Heart right ventricle (tissue), 16 donors: ENCODE results near the gene STYXL1. TPM values are rescaled to one million over a fixed set of nuclear protein-coding genes. Genes with fewer than 3 reads are reported as not detected.

ENCODE experiments used
- ATAC-seq, 8 donors: fragments of 200-7000 bp; cut with Tn5 transposase; one replicate each; pipeline ENCODE4 v1.9.1; 2020; ENCODE audit warnings: mild to moderate bottlenecking in 8 of 8, moderate library complexity in 8 of 8, moderate number of reproducible peaks in 1 of 8
- DNase-seq, 2 donors: peaks; one replicate each; pipeline ENCODE4 v3.0.0-alpha.2; 2020
- H3K27ac ChIP-seq, 10 donors: fragments of 200-600 bp; sonication (generic) in 2 of 10; one replicate each; pipeline versions ENCODE4 v1.5.0 to v1.8.0; 2020 to 2022; ENCODE audit warnings: mild to moderate bottlenecking in 3 of 10
- H3K27me3 ChIP-seq, 7 donors: fragments of 200-600 bp; one replicate each; pipeline ENCODE4 v1.8.0; 2021 to 2022; ENCODE audit warnings: mild to moderate bottlenecking in 2 of 7
- H3K36me3 ChIP-seq, 9 donors: fragments of 200-600 bp; sonication (generic) in 1 of 9; one replicate each; pipeline versions ENCODE4 v1.5.0 to v1.8.0; 2020 to 2022; ENCODE audit warnings: mild to moderate bottlenecking in 2 of 9
- H3K4me1 ChIP-seq, 9 donors: fragments of 200-600 bp; sonication (generic) in 1 of 9; one replicate each; pipeline versions ENCODE4 v1.5.0 to v1.8.0; 2020 to 2022; ENCODE audit warnings: mild to moderate bottlenecking in 4 of 9
- H3K4me3 ChIP-seq, 10 donors: fragments of 200-600 bp; sonication (generic) in 2 of 10; one replicate each; pipeline versions ENCODE4 v1.5.0 to v1.8.0; 2020 to 2022; ENCODE audit warnings: mild to moderate bottlenecking in 7 of 10, moderate library complexity in 2 of 10
- H3K9me3 ChIP-seq, 11 donors: fragments of 200-600 bp in 10 of 11; sonication (generic) in 2 of 11; one replicate each; pipeline versions ENCODE4 v1.5.0 to v1.8.0; 2013 to 2022; ENCODE audit warnings: mild to moderate bottlenecking in 2 of 11, control low read depth in 1 of 11, moderate library complexity in 1 of 11
- WGBS, 2 donors: extraction: QIAGEN DNeasy Blood & Tissue Kit; methylation state at CpG; one replicate each; pipeline ENCODE4 v1.1.7; 2013; ENCODE audit warnings: inconsistent platforms in 1 of 2; 5-methylcytosine and 5-hydroxymethylcytosine counted together
- intact Hi-C, 10 donors: fragments of 100-400 bp; cut with DNase I; formaldehyde crosslinking; loops; one replicate each; pipeline versions ENCODE4 v1.11.1 to v1.14.2; 2022
- polyA plus RNA-seq, 2 donors: library from polyadenylated mRNA; stranded (reverse); fragments of 200-250 nt; gene quantifications; one replicate each; pipeline ENCODE4 v1.2.3, GENCODE V29; 2013
- total RNA-seq, 10 donors: library from RNA; stranded (reverse); fragmentation: NEBNext Ultra II Directional in 3 of 10; extraction: Animal tissue kit (Norgen Biotek cat#: 25700) in 3 of 10; gene quantifications; one replicate each; pipeline versions ENCODE4 v1.2.1 to v1.2.4, GENCODE V29; 2021 to 2023
- TF ChIP-seq, protein P1 (sequence below), 9 donors: fragments of 200-600 bp; sonication (generic) in 2 of 9; IDR thresholded peaks; one replicate each; pipeline versions ENCODE4 v1.5.0 to v1.8.0; 2021 to 2022; ENCODE audit warnings: antibody characterized with exemption in 9 of 9, mild to moderate bottlenecking in 5 of 9, moderate library complexity in 1 of 9
- donor health status: Arrhythmogenic right ventricular cardiomyopathy.
- donor health status: ischemic (EF 13 %, LVEDD 7.1; RV severe dilation, severe dysfunction).
- donor health status: healthy with polysubstance abuse.
- donor health status: DM: no; HTN: yes; CAD: no.
- donor health status: DM: no; HTN: no; CAD: no.
- donor health status: ischemic (EF 25% LVEDD 6.9; RV normal size, moderate dysfunction).
- donor health status: ischemic (EF 25% LVEDD 5.7; RV mildly dilated, moderate dysfunction).
- donor health status: healthy.
- donor health status: DM: yes; HTN: yes; CAD: no.
- donor health status: Ischemic cardiomyopathy.
- donor health status: ischemic (EF 35%, LVEDD 5.7; RV mildly dilated, moderate dysfunction).
- donor health status: nonischemic (EF 11% LVEDD 7.7; RV severe dilation, severe dysfunction).
- donor health status: DM: yes; HTN: yes; CAD: no.
- donor health status: PGD.
- donor health status: ischemic (EF 29% LVEDD 5.4; RV normal size, mild dysfunction).
- donor health status: nonischemic (EF 23%, LVEDD 6.1; RV moderate dilation, normal function).

STYXL1 gene
- total and polyA plus RNA-seq, 12 donors: 11.0 to 53.9 (median 17.7) TPM

DNA sequence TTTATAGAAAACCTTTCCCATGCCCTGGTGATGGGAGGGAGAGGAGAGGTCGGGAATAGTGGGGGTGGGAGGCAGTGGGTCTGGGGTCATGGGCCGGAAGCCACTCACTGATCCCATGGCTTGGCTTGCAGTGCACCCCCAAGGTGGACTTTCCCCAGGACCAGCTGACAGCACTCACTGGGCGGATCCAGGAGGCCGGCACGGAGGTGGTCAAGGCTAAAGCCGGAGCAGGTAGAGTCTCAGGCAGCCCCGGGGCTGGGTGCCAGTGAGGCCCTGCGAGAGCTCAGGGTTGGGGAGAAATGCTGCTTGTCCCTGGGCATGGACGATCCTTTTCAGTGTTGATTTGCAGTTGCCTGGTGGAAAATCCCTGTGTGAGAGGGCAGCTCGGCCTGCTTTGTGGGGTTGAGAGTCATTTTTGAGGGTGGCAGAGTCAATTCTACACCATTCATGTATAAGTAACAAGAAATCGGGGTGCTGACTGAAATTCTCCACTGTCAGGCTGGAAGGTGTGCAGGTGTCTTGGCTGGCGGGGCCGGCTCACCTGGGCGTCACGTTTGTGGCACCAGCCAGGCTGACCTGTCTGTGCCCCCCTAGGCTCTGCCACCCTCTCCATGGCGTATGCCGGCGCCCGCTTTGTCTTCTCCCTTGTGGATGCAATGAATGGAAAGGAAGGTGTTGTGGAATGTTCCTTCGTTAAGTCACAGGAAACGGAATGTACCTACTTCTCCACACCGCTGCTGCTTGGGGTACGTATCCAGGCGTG is 16.6 kb upstream of the STYXL1 start:
- TF ChIP-seq, protein P1, sequence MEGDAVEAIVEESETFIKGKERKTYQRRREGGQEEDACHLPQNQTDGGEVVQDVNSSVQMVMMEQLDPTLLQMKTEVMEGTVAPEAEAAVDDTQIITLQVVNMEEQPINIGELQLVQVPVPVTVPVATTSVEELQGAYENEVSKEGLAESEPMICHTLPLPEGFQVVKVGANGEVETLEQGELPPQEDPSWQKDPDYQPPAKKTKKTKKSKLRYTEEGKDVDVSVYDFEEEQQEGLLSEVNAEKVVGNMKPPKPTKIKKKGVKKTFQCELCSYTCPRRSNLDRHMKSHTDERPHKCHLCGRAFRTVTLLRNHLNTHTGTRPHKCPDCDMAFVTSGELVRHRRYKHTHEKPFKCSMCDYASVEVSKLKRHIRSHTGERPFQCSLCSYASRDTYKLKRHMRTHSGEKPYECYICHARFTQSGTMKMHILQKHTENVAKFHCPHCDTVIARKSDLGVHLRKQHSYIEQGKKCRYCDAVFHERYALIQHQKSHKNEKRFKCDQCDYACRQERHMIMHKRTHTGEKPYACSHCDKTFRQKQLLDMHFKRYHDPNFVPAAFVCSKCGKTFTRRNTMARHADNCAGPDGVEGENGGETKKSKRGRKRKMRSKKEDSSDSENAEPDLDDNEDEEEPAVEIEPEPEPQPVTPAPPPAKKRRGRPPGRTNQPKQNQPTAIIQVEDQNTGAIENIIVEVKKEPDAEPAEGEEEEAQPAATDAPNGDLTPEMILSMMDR (IDR thresholded peaks at IDR 0.05): no peak
- no peaks in the 10 kb centered on the region for H3K27me3 ChIP-seq
- intact Hi-C loops: loop anchor here in 1 of 10 donors (10.0 kb wide), 1 partner anchor 220 kb away; no protein-coding TSS in a partner anchor
- H3K4me3 ChIP-seq: no peak overlapping the region
- ATAC-seq: no peak
- H3K36me3 ChIP-seq: peaks cover 4 to 85% (median 55%) of the 10 kb centered on the region in 9 donors
- DNase-seq: no peak
- H3K27ac ChIP-seq: no peak overlapping the region
- peaks cover 0 to 49% (median 25%) of the 10 kb centered on the region in 9 donors for H3K4me1 ChIP-seq
- H3K9me3 ChIP-seq: no peaks in the 10 kb centered on the region
- WGBS, 2 donors: 95 to 96% methylated on average over 24 of the region's 24 CpGs

DNA sequence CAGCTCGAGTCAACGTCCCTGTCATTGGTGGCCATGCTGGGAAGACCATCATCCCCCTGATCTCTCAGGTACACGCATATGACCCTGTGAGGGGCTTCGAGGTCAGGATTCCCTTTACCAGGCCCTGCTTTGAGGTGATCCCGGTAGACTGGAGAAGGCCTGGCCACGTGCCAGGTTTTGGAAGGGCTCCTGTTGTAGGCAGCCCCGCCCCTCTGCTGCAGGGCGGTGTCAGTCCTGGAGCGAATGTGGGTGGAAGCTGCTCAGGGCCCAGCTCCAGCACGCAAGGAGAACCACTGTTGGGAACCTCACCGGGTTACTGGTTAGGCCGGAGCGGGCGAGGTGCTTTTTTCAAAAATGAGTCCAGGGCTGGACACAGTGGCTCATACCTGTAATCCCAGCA is 15.7 kb upstream of the STYXL1 start:
- TF ChIP-seq, protein P1 (IDR thresholded peaks at IDR 0.05): no peak
- no peak overlapping the region for H3K4me3 ChIP-seq
- H3K27ac ChIP-seq: peak overlapping the region in 2 of 10 donors; percentile 30 to 53
- ATAC-seq (peak in 7 of 8 donors; percentile 38 to 58 (median 43)), DNase-seq (peak; percentile 46 to 77)
- H3K36me3 ChIP-seq: peaks cover 4 to 94% (median 64%) of the 10 kb centered on the region in 9 donors
- no peaks in the 10 kb centered on the region for H3K9me3 ChIP-seq
- intact Hi-C loops: loop anchor here in 1 of 10 donors (10.0 kb wide), 1 partner anchor 221 kb away; no protein-coding TSS in a partner anchor
- peaks cover 0 to 41% (median 22%) of the 10 kb centered on the region in 9 donors for H3K4me1 ChIP-seq
- 47 to 65% methylated on average over 14 of the region's 14 CpGs for WGBS, 2 donors
- no peaks in the 10 kb centered on the region for H3K27me3 ChIP-seq

DNA sequence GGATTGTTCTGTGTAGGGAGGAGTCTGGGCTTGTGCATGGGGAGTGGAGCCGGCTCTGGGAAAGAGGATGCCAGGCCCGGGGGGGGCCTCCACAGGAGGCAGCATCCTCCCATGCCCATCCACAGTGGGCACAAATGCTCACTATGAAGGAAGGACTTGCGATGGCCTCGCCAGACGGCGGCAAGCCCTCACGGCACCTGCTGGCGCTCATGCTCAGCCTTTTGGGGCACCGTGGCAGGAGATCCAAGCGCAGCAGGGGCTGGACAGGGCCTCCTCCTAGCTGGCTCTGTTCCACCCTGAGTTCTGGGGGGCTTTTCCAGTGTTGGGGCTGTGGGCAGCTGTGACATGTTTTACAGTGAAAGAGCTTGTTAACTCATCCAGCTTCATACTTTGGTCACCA is 15.3 kb upstream of the STYXL1 start:
- no peaks in the 10 kb centered on the region for H3K27me3 ChIP-seq
- ATAC-seq (no peak), DNase-seq (no peak)
- intact Hi-C loops: loop anchor here in 1 of 10 donors (10.0 kb wide), 1 partner anchor 222 kb away; no protein-coding TSS in a partner anchor
- WGBS, 2 donors: 93 to 97% methylated on average over 10 of the region's 10 CpGs
- H3K36me3 ChIP-seq: peaks cover 4 to 98% (median 68%) of the 10 kb centered on the region in 9 donors
- TF ChIP-seq, protein P1 (IDR thresholded peaks at IDR 0.05): no peak
- H3K4me3 ChIP-seq: no peak overlapping the region
- peaks cover 0 to 43% (median 22%) of the 10 kb centered on the region in 9 donors for H3K4me1 ChIP-seq
- peak overlapping the region in 2 of 10 donors; percentile 30 to 53 for H3K27ac ChIP-seq
- H3K9me3 ChIP-seq: no peaks in the 10 kb centered on the region

DNA sequence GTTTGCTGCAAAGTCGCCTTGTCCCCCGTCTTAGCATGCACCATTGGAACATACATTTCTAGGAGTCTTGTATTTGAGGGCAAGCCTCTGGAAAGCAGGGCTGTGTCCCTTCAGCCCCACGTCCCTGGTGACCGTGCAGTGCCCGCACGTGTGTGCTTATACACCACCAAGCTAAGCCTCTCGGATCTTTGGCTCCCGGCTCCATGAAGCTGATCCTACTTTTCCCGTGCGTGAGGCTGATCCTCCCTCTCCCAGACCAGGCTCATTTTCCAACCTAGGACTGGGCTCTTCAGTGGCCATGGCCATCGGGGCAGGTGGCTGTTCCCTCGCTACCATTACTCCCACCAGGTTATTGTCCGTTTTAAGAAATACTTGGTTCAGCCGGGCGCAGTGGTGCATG is 14.5 kb upstream of the STYXL1 start:
- WGBS, 2 donors: 95 to 96% methylated on average over 15 of the region's 15 CpGs
- no peak for ATAC-seq
- TF ChIP-seq, protein P1 (IDR thresholded peaks at IDR 0.05): no peak
- intact Hi-C loops: loop anchor here in 1 of 10 donors (10.0 kb wide), 1 partner anchor 223 kb away; no protein-coding TSS in a partner anchor
- DNase-seq: no peak
- no peaks in the 10 kb centered on the region for H3K27me3 ChIP-seq
- no peak overlapping the region for H3K4me3 ChIP-seq
- H3K27ac ChIP-seq: peak overlapping the region in 1 of 10 donors; percentile 76
- H3K36me3 ChIP-seq: peaks cover 4 to 100% (median 70%) of the 10 kb centered on the region in 9 donors
- H3K4me1 ChIP-seq: peaks cover 0 to 51% (median 24%) of the 10 kb centered on the region in 9 donors
- no peaks in the 10 kb centered on the region for H3K9me3 ChIP-seq
